NCI-H774 (cell line): ENCODE data around the gene TPP1.

ENCODE experiments used
- DNase-seq: peaks from one replicate; lab custom pipeline; 2025; lab: John Stamatoyannopoulos, UW

Gene TPP1

GRCh38 chr11:6563121-6563619, 56.1 kb downstream of the TPP1 start:
- no peak for DNase-seq
